GM19395 (cell line): ENCODE measurements around the gene NDUFB5.

Source experiments
- ATAC-seq: cut with Tn5 transposase; IDR thresholded peaks from one replicate; pipeline ENCODE4 v1.9.1; 2021; ENCODE audit warnings: mild to moderate bottlenecking, moderate library complexity; ENCODE audit not compliant: unreplicated experiment

NDUFB5 gene

GRCh38 chr3:179604321-179605078, at the start of gene NDUFB5, which contains the start of gene MRPL47:
NDUFB5 (plus strand) TSS chr3:179604794; CDS start chr3:179604816, 22 bp downstream.
MRPL47 (minus strand) TSS chr3:179604638; CDS start chr3:179604624, 14 bp downstream.
- peak; percentile 96 for ATAC-seq

GRCh38 chr3:179558742-179559364, 45.7 kb upstream of the NDUFB5 start:
- ATAC-seq: no peak

GRCh38 chr3:179560791-179561190, 43.8 kb upstream of the NDUFB5 start:
- no peak for ATAC-seq

GRCh38 chr3:179562591-179563270, 41.9 kb upstream of the NDUFB5 start, which contains the start of gene ACTL6A:
ACTL6A (plus strand) TSS chr3:179562926; CDS start chr3:179563093, 167 bp downstream.
- peak; percentile 94 for ATAC-seq

GRCh38 chr3:179563271-179563783, 41.3 kb upstream of the NDUFB5 start:
- peak; percentile 61 for ATAC-seq

GRCh38 chr3:179565496-179565895, 39.1 kb upstream of the NDUFB5 start:
- ATAC-seq: peak; percentile 16

- ATAC-seq: no peak
These were observed 23.6 kb upstream of the NDUFB5 start for GRCh38 chr3:179580992-179581391.

GRCh38 chr3:179589143-179589542, 15.5 kb upstream of the NDUFB5 start:
- ATAC-seq: no peak

GRCh38 chr3:179590669-179591068, 13.9 kb upstream of the NDUFB5 start:
- no peak for ATAC-seq

GRCh38 chr3:179591313-179591712, 13.3 kb upstream of the NDUFB5 start:
- no peak for ATAC-seq

GRCh38 chr3:179599531-179599930, 5.1 kb upstream of the NDUFB5 start:
- ATAC-seq: no peak

- no peak for ATAC-seq
These were observed 1.3 kb upstream of the NDUFB5 start for GRCh38 chr3:179603321-179603720.

- no peak for ATAC-seq
These were observed 763 bp upstream of the NDUFB5 start for GRCh38 chr3:179603831-179604230.

- ATAC-seq: no peak
These were observed 2.0 kb downstream of the NDUFB5 start for GRCh38 chr3:179606534-179607085.

- ATAC-seq: peak; percentile 59
These were observed 4.5 kb downstream of the NDUFB5 start for GRCh38 chr3:179608931-179609720.

- no peak for ATAC-seq
These were observed 5.5 kb downstream of the NDUFB5 start for GRCh38 chr3:179610066-179610465.

GRCh38 chr3:179613807-179614206, 9.2 kb downstream of the NDUFB5 start:
- ATAC-seq: no peak

GRCh38 chr3:179615458-179616173, 11.0 kb downstream of the NDUFB5 start:
- no peak for ATAC-seq

GRCh38 chr3:179622023-179622422, 17.4 kb downstream of the NDUFB5 start:
- no peak for ATAC-seq

GRCh38 chr3:179624451-179624850, 19.9 kb downstream of the NDUFB5 start:
- ATAC-seq: no peak
